ENCODE results near the gene NAA40.

NAA40 gene

Small RNA genes within 50 kb of the gene (small RNA-seq; reads per million reads assigned to genes)
- 0 to 0.18 reads per million in 2 experiments for gene RNU6-45P

Data from SK-N-DZ (cell line).